Mesenteric fat pad (tissue), 1 donor: ENCODE data around the gene NDUFAF8. TPM values are rescaled to one million over a fixed set of nuclear protein-coding genes. Genes with fewer than 3 reads are reported as not detected.
"Not testable (repeated sequence)": the region's sequence is repeated elsewhere in the genome, so short reads cannot be mapped to it uniquely, and the experiment has no call there.

ENCODE experiments used
- DNase-seq: peaks from one replicate; pipeline ENCODE4 v3.0.0-alpha.2; 2020; ENCODE audit warnings: low spot score
- total RNA-seq: library from RNA; stranded (reverse); fragmentation: NEBNext Ultra II Directional; extraction: Animal tissue kit (Norgen Biotek cat#: 25700); gene quantifications from one replicate; pipeline ENCODE4 v1.2.1, GENCODE V29; 2021
- donor health status: DM: yes; HTN: yes; CAD: no.

The NDUFAF8 gene
- total RNA-seq, 1 donor from 2014 or later: 46.2 TPM

- DNase-seq: peak; percentile 100
These were observed 16.0 kb upstream of the NDUFAF8 start, which contains the start of gene CEP131 for GRCh38 chr17:81222906-81223761. Gene CEP131, minus strand, starts transcription at chr17:81222965. Its CDS starts 2,909 bp downstream, at chr17:81220056.

GRCh38 chr17:81223762-81224130 lies 15.4 kb upstream of the NDUFAF8 start:
- no peak for DNase-seq

GRCh38 chr17:81227630-81228029 lies 11.5 kb upstream of the NDUFAF8 start:
- DNase-seq: not testable (repeated sequence)

- DNase-seq: no peak
These were observed 10.7 kb upstream of the NDUFAF8 start for GRCh38 chr17:81228420-81228819.

- no peak for DNase-seq
These were observed 10.1 kb upstream of the NDUFAF8 start for GRCh38 chr17:81228834-81229665.

GRCh38 chr17:81229666-81229920 lies 9.5 kb upstream of the NDUFAF8 start:
- no peak for DNase-seq

- DNase-seq: no peak
These were observed 8.9 kb upstream of the NDUFAF8 start for GRCh38 chr17:81230043-81230820.

GRCh38 chr17:81231121-81231645 lies 7.9 kb upstream of the NDUFAF8 start:
- no peak for DNase-seq

GRCh38 chr17:81231766-81232581 lies 7.1 kb upstream of the NDUFAF8 start:
- DNase-seq: no peak

- DNase-seq: no peak
These were observed 6.4 kb upstream of the NDUFAF8 start for GRCh38 chr17:81232616-81233241.

GRCh38 chr17:81233316-81233715 lies 5.8 kb upstream of the NDUFAF8 start:
- no peak for DNase-seq

- no peak for DNase-seq
These were observed 5.2 kb upstream of the NDUFAF8 start for GRCh38 chr17:81233811-81234505.

- DNase-seq: no peak
These were observed 4.6 kb upstream of the NDUFAF8 start for GRCh38 chr17:81234506-81234855.

- no peak for DNase-seq
These were observed 3.9 kb upstream of the NDUFAF8 start for GRCh38 chr17:81234940-81235821.

- DNase-seq: no peak
These were observed 3.0 kb upstream of the NDUFAF8 start for GRCh38 chr17:81235822-81236740.

GRCh38 chr17:81236784-81237183 lies 2.3 kb upstream of the NDUFAF8 start:
- DNase-seq: no peak
